Heart right ventricle (tissue), 16 donors: Measurements from ENCODE around the gene NHP2. TPM values are rescaled to one million over a fixed set of nuclear protein-coding genes. Genes with fewer than 3 reads are reported as not detected.

Experiments used
- ATAC-seq, 8 donors: fragments of 200-7000 bp; cut with Tn5 transposase; one replicate each; pipeline ENCODE4 v1.9.1; 2020; ENCODE audit warnings: mild to moderate bottlenecking in 8 of 8, moderate library complexity in 8 of 8, moderate number of reproducible peaks in 1 of 8
- DNase-seq, 2 donors: peaks; one replicate each; pipeline ENCODE4 v3.0.0-alpha.2; 2020
- H3K27ac ChIP-seq, 10 donors: fragments of 200-600 bp; sonication (generic) in 2 of 10; one replicate each; pipeline versions ENCODE4 v1.5.0 to v1.8.0; 2020 to 2022; ENCODE audit warnings: mild to moderate bottlenecking in 3 of 10
- H3K27me3 ChIP-seq, 7 donors: fragments of 200-600 bp; one replicate each; pipeline ENCODE4 v1.8.0; 2021 to 2022; ENCODE audit warnings: mild to moderate bottlenecking in 2 of 7
- H3K36me3 ChIP-seq, 9 donors: fragments of 200-600 bp; sonication (generic) in 1 of 9; one replicate each; pipeline versions ENCODE4 v1.5.0 to v1.8.0; 2020 to 2022; ENCODE audit warnings: mild to moderate bottlenecking in 2 of 9
- H3K4me1 ChIP-seq, 9 donors: fragments of 200-600 bp; sonication (generic) in 1 of 9; one replicate each; pipeline versions ENCODE4 v1.5.0 to v1.8.0; 2020 to 2022; ENCODE audit warnings: mild to moderate bottlenecking in 4 of 9
- H3K4me3 ChIP-seq, 10 donors: fragments of 200-600 bp; sonication (generic) in 2 of 10; one replicate each; pipeline versions ENCODE4 v1.5.0 to v1.8.0; 2020 to 2022; ENCODE audit warnings: mild to moderate bottlenecking in 7 of 10, moderate library complexity in 2 of 10
- H3K9me3 ChIP-seq, 11 donors: fragments of 200-600 bp in 10 of 11; sonication (generic) in 2 of 11; one replicate each; pipeline versions ENCODE4 v1.5.0 to v1.8.0; 2013 to 2022; ENCODE audit warnings: mild to moderate bottlenecking in 2 of 11, control low read depth in 1 of 11, moderate library complexity in 1 of 11
- WGBS, 2 donors: extraction: QIAGEN DNeasy Blood & Tissue Kit; methylation state at CpG; one replicate each; pipeline ENCODE4 v1.1.7; 2013; ENCODE audit warnings: inconsistent platforms in 1 of 2; 5-methylcytosine and 5-hydroxymethylcytosine counted together
- intact Hi-C, 10 donors: fragments of 100-400 bp; cut with DNase I; formaldehyde crosslinking; loops; one replicate each; pipeline versions ENCODE4 v1.11.1 to v1.14.2; 2022
- polyA plus RNA-seq, 2 donors: library from polyadenylated mRNA; stranded (reverse); fragments of 200-250 nt; gene quantifications; one replicate each; pipeline ENCODE4 v1.2.3, GENCODE V29; 2013
- total RNA-seq, 10 donors: library from RNA; stranded (reverse); fragmentation: NEBNext Ultra II Directional in 3 of 10; extraction: Animal tissue kit (Norgen Biotek cat#: 25700) in 3 of 10; gene quantifications; one replicate each; pipeline versions ENCODE4 v1.2.1 to v1.2.4, GENCODE V29; 2021 to 2023
- TF ChIP-seq, protein P1 (sequence below), 9 donors: fragments of 200-600 bp; sonication (generic) in 2 of 9; IDR thresholded peaks; one replicate each; pipeline versions ENCODE4 v1.5.0 to v1.8.0; 2021 to 2022; ENCODE audit warnings: antibody characterized with exemption in 9 of 9, mild to moderate bottlenecking in 5 of 9, moderate library complexity in 1 of 9
- donor health status: Arrhythmogenic right ventricular cardiomyopathy.
- donor health status: ischemic (EF 13 %, LVEDD 7.1; RV severe dilation, severe dysfunction).
- donor health status: healthy with polysubstance abuse.
- donor health status: DM: no; HTN: yes; CAD: no.
- donor health status: DM: no; HTN: no; CAD: no.
- donor health status: ischemic (EF 25% LVEDD 6.9; RV normal size, moderate dysfunction).
- donor health status: ischemic (EF 25% LVEDD 5.7; RV mildly dilated, moderate dysfunction).
- donor health status: healthy.
- donor health status: DM: yes; HTN: yes; CAD: no.
- donor health status: Ischemic cardiomyopathy.
- donor health status: ischemic (EF 35%, LVEDD 5.7; RV mildly dilated, moderate dysfunction).
- donor health status: nonischemic (EF 11% LVEDD 7.7; RV severe dilation, severe dysfunction).
- donor health status: DM: yes; HTN: yes; CAD: no.
- donor health status: PGD.
- donor health status: ischemic (EF 29% LVEDD 5.4; RV normal size, mild dysfunction).
- donor health status: nonischemic (EF 23%, LVEDD 6.1; RV moderate dilation, normal function).

NHP2 gene
- total and polyA plus RNA-seq, 12 donors = 59.8 to 272 (median 74.5) TPM

DNA sequence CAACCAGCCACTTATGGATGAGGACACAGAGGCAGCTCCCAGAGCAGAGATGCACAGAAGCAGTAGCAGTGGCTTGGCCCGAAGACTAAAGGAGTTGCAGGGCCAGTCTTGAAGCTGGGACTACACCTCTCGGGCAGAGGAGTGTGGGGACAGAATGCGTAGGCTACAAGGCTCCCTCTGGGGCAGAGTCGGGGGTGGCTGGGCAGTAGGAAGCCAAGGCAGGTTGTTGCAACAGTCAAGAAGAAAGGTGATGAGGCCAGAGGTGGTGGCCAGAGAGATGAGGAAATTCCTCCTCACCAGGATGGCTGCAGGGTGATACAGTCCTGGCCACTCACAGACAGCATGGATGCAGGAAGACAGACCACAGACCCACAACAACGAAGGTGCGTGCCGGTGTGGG is 45.2 kb downstream of the NHP2 start:
- TF ChIP-seq, protein P1, sequence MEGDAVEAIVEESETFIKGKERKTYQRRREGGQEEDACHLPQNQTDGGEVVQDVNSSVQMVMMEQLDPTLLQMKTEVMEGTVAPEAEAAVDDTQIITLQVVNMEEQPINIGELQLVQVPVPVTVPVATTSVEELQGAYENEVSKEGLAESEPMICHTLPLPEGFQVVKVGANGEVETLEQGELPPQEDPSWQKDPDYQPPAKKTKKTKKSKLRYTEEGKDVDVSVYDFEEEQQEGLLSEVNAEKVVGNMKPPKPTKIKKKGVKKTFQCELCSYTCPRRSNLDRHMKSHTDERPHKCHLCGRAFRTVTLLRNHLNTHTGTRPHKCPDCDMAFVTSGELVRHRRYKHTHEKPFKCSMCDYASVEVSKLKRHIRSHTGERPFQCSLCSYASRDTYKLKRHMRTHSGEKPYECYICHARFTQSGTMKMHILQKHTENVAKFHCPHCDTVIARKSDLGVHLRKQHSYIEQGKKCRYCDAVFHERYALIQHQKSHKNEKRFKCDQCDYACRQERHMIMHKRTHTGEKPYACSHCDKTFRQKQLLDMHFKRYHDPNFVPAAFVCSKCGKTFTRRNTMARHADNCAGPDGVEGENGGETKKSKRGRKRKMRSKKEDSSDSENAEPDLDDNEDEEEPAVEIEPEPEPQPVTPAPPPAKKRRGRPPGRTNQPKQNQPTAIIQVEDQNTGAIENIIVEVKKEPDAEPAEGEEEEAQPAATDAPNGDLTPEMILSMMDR (IDR thresholded peaks at IDR 0.05) = no peak
- Histone ChIP-seq H3K4me3 (no peak overlapping the region), H3K4me1 (peaks cover 0 to 10% (median 3%) of the 10 kb centered on the region in 9 donors), H3K27ac (no peak overlapping the region), H3K9me3 (peaks cover 0 to 5% (median 0%) of the 10 kb centered on the region in 11 donors), H3K27me3 (peaks cover 0 to 20% (median 6%) of the 10 kb centered on the region in 7 donors), H3K36me3 (no peaks in the 10 kb centered on the region)
- WGBS, 2 donors = 87 to 90% methylated on average over 7 of the region's 7 CpGs
- DNase-seq = no peak
- ATAC-seq = no peak
- intact Hi-C loops = no loop called here

DNA sequence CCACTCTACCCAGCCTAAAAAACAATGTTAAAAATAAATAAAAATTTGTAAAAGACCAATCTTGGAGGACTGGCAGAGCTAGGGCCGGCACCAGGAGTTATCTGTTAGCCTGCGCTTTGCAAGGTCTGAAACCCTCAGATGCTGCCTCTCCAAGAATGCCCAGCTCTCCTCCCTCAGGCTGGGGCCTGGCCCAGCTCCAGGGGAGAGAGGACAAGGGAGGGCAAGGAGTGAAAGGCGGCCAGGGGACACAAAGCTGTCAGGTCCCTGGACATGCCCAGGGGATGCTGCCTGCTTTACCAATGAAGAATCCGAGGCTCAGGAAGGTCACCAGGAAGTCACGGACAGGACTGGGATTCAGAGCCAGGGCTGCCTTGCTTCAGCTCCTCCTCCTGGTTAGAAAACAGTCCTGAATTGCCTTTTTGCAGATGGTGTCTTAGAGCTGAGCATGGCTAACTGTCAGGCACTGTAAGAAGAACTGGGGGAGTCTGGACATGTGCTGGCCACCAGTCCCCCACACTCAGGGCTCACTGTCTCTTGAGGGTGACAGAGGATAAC is 45.9 kb downstream of the NHP2 start:
- DNase-seq (no peak), ATAC-seq (no peak)
- intact Hi-C loops = no loop called here
- 51 to 52% methylated on average over 5 of the region's 5 CpGs for WGBS, 2 donors
- Histone ChIP-seq H3K27me3 (peaks cover 0 to 15% (median 2%) of the 10 kb centered on the region in 7 donors), H3K9me3 (peaks cover 0 to 5% (median 0%) of the 10 kb centered on the region in 11 donors), H3K36me3 (no peaks in the 10 kb centered on the region), H3K27ac (no peak overlapping the region), H3K4me1 (peaks cover 0 to 8% (median under 1%) of the 10 kb centered on the region in 9 donors), H3K4me3 (no peak overlapping the region)
- TF ChIP-seq, protein P1 (IDR thresholded peaks at IDR 0.05) = no peak

DNA sequence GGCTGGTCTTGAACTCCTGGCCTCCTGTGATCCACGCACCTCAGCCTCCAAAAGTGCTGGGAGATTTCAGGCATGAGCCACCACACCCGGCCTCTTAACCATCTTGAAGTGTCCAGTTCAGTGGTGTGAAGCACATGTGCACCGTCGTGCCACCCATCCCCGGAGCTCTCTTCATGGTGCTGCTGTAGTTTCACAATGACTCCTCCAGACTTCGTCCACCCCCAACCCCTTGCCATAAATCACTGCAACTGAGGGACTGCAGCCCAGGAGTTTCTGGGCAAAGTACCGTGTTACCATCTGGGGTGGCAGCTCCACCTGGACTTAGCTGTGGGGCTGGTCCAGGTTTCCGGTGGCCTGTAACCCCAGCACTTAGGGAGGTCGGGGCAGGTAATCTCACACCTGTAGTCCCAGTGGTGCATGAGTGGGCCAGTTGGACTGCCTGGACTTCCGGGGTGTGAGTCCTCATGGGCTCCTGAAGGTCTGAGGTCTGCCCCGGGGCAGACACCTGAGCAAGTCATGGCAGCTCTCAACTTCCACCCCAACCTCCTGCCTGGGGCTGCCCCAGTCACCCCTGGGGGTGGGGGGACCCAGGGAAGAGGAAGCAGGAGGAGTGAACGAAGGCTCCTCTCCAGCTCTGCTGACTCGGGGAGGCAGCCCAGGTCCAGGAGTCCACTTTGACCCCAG is 47.0 kb downstream of the NHP2 start:
- ATAC-seq (no peak), DNase-seq (no peak)
- 88 to 92% methylated on average over 13 of the region's 13 CpGs for WGBS, 2 donors
- Histone ChIP-seq H3K4me3 (no peak overlapping the region), H3K27me3 (peaks cover 0 to 4% (median 0%) of the 10 kb centered on the region in 7 donors), H3K9me3 (no peaks in the 10 kb centered on the region), H3K27ac (no peak overlapping the region), H3K4me1 (peaks cover 0 to 7% (median 0%) of the 10 kb centered on the region in 9 donors), H3K36me3 (no peaks in the 10 kb centered on the region)
- intact Hi-C loops = no loop called here
- TF ChIP-seq, protein P1 (IDR thresholded peaks at IDR 0.05) = no peak

DNA sequence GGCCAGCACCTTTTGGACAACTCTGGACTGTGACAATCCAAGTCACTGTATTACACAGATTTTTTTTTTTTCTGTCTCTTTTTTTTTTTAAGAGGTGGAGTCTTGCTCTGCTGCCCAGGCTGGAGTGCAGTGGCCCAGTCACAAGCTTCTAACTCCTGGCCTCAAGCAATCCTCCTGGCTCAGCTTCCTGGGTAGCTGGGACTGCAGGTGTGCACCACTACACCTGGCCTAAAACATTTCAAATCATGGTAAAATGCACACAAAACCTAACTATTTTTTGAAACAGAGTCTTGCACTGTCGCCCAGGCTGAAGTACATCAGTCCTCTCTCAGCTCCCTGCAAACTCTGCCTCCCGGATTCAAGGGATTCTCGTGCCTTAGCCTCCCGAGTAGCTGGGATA is 47.6 kb downstream of the NHP2 start:
- no peak for ATAC-seq
- TF ChIP-seq, protein P1 (IDR thresholded peaks at IDR 0.05) = no peak
- no peaks in the 10 kb centered on the region for H3K9me3 ChIP-seq
- H3K27me3 ChIP-seq = peaks cover 0 to 3% (median 0%) of the 10 kb centered on the region in 7 donors
- WGBS, 2 donors = 68 to 72% methylated on average over 4 of the region's 4 CpGs
- no peak overlapping the region for H3K27ac ChIP-seq
- intact Hi-C loops = no loop called here
- no peak overlapping the region for H3K4me3 ChIP-seq
- H3K4me1 ChIP-seq = peaks cover 0 to 7% (median 0%) of the 10 kb centered on the region in 9 donors
- DNase-seq = no peak
- no peaks in the 10 kb centered on the region for H3K36me3 ChIP-seq
